HG03575 (cell line): ENCODE results near the gene FBXO36.
"Not testable (repeated sequence)": the region's sequence is repeated elsewhere in the genome, so short reads cannot be mapped to it uniquely, and the experiment has no call there.

Source experiments
- ATAC-seq: cut with Tn5 transposase; IDR thresholded peaks from one replicate; pipeline ENCODE4 v1.9.1; 2021; ENCODE audit not compliant: unreplicated experiment, insufficient number of reproducible peaks, low FRiP score; ENCODE audit errors: extremely low read depth

Gene FBXO36

GRCh38 chr2:229922449-229923386 lies at the start of gene FBXO36:
Gene FBXO36, plus strand, starts transcription at chr2:229922503. Its CDS starts 11 bp downstream, at chr2:229922514.
- peak; percentile 32 for ATAC-seq

- ATAC-seq: peak; percentile 75
These were observed 49.2 kb upstream of the FBXO36 start for GRCh38 chr2:229873123-229873581.

- ATAC-seq: no peak
These were observed 47.7 kb upstream of the FBXO36 start for GRCh38 chr2:229874647-229875046.

GRCh38 chr2:229875549-229875948 lies 46.8 kb upstream of the FBXO36 start:
- no peak for ATAC-seq

- ATAC-seq: no peak
These were observed 42.9 kb upstream of the FBXO36 start for GRCh38 chr2:229879191-229879950.

- no peak for ATAC-seq
These were observed 41.3 kb upstream of the FBXO36 start for GRCh38 chr2:229880892-229881586.

- ATAC-seq: no peak
These were observed 39.7 kb upstream of the FBXO36 start for GRCh38 chr2:229882583-229882982.

GRCh38 chr2:229884775-229885699 lies 37.3 kb upstream of the FBXO36 start:
- peak; percentile 63 for ATAC-seq

GRCh38 chr2:229887441-229887840 lies 34.9 kb upstream of the FBXO36 start:
- ATAC-seq: no peak

GRCh38 chr2:229888031-229888430 lies 34.3 kb upstream of the FBXO36 start:
- ATAC-seq: no peak

GRCh38 chr2:229889023-229889422 lies 33.3 kb upstream of the FBXO36 start:
- ATAC-seq: no peak

GRCh38 chr2:229896857-229897256 lies 25.4 kb upstream of the FBXO36 start:
- no peak for ATAC-seq

GRCh38 chr2:229899604-229900003 lies 22.7 kb upstream of the FBXO36 start:
- no peak for ATAC-seq

GRCh38 chr2:229900012-229900411 lies 22.3 kb upstream of the FBXO36 start:
- no peak for ATAC-seq

GRCh38 chr2:229900514-229900913 lies 21.8 kb upstream of the FBXO36 start:
- ATAC-seq: not testable (repeated sequence)

GRCh38 chr2:229901819-229902218 lies 20.5 kb upstream of the FBXO36 start:
- no peak for ATAC-seq

- no peak for ATAC-seq
These were observed 19.3 kb upstream of the FBXO36 start for GRCh38 chr2:229903037-229903436.

GRCh38 chr2:229905601-229906000 lies 16.7 kb upstream of the FBXO36 start:
- no peak for ATAC-seq
